Middle frontal gyrus (tissue), 1 donor: ENCODE data around the gene TULP4.
"Not testable (repeated sequence)": the region's sequence is repeated elsewhere in the genome, so short reads cannot be mapped to it uniquely, and the experiment has no call there.

Experiments used
- DNase-seq: peaks from one replicate; pipeline ENCODE4 v3.0.0-alpha.2; 2015; ENCODE audit warnings: low spot score; ENCODE audit errors: extremely low spot score

The TULP4 gene

GRCh38 chr6:158324136-158324535 is 11.9 kb downstream of the TULP4 start:
- no peak for DNase-seq

- no peak for DNase-seq
Observed at GRCh38 chr6:158327211-158327610, 14.9 kb downstream of the TULP4 start.

GRCh38 chr6:158328952-158329351 is 16.7 kb downstream of the TULP4 start:
- DNase-seq: no peak

GRCh38 chr6:158329531-158329930 is 17.3 kb downstream of the TULP4 start:
- DNase-seq: no peak

GRCh38 chr6:158330016-158330415 is 17.8 kb downstream of the TULP4 start:
- DNase-seq: no peak

GRCh38 chr6:158332237-158332636 is 20.0 kb downstream of the TULP4 start:
- DNase-seq: no peak

GRCh38 chr6:158333094-158333493 is 20.8 kb downstream of the TULP4 start:
- DNase-seq: no peak

- DNase-seq: no peak
Observed at GRCh38 chr6:158334534-158334933, 22.3 kb downstream of the TULP4 start.

- DNase-seq: no peak
Observed at GRCh38 chr6:158337332-158337731, 25.1 kb downstream of the TULP4 start.

- no peak for DNase-seq
Observed at GRCh38 chr6:158338311-158339112, 26.2 kb downstream of the TULP4 start.

- DNase-seq: not testable (repeated sequence)
Observed at GRCh38 chr6:158339197-158339596, 26.9 kb downstream of the TULP4 start.

GRCh38 chr6:158340252-158340651 is 28.0 kb downstream of the TULP4 start:
- DNase-seq: no peak

- DNase-seq: no peak
Observed at GRCh38 chr6:158344534-158344933, 32.3 kb downstream of the TULP4 start.

GRCh38 chr6:158345444-158345843 is 33.2 kb downstream of the TULP4 start:
- not testable (repeated sequence) for DNase-seq

- no peak for DNase-seq
Observed at GRCh38 chr6:158347335-158347734, 35.1 kb downstream of the TULP4 start.

GRCh38 chr6:158348737-158349504 is 36.7 kb downstream of the TULP4 start:
- DNase-seq: not testable (repeated sequence)

- DNase-seq: not testable (repeated sequence)
Observed at GRCh38 chr6:158349505-158350275, 37.4 kb downstream of the TULP4 start.

- DNase-seq: not testable (repeated sequence)
Observed at GRCh38 chr6:158350731-158351130, 38.5 kb downstream of the TULP4 start.

- no peak for DNase-seq
Observed at GRCh38 chr6:158353883-158354877, 41.9 kb downstream of the TULP4 start.
